H1 (cell line): Measurements from ENCODE around the gene MYOD1. TPM values are rescaled to one million over a fixed set of nuclear protein-coding genes. Genes with fewer than 3 reads are reported as not detected.

Source experiments
- CTCF ChIA-PET: fragments of 300-600 bp; sonication (Branson Sonifier 250); formaldehyde crosslinking; loops from one replicate; lab custom pipeline; 2021; ENCODE audit not compliant: partially characterized antibody; lab: Charles Lee
- POLR2A ChIA-PET: fragments of 300-600 bp; sonication (Branson Sonifier 250); formaldehyde crosslinking; loops from one replicate; lab custom pipeline; 2021; ENCODE audit warnings: inconsistent platforms; ENCODE audit not compliant: partially characterized antibody; lab: Charles Lee
- DNase-seq, 2 experiments: peaks; one replicate each; pipeline versions ENCODE4 v3.0.0 to v3.0.0-alpha.2; 2010 to 2022; ENCODE audit warnings: low spot score in 2 of 2, low read depth in 1 of 2, mixed read lengths in 1 of 2
- FAIRE-seq: peaks from 2 replicates; lab custom pipeline; 2011; peaks lifted over from hg19 to GRCh38; lab: Jason Lieb, UNC
- H2AFZ ChIP-seq: 2 replicates; pipeline ENCODE4 v1.8.1; 2012; ENCODE audit warnings: low read length, inconsistent platforms
- H2AK5ac ChIP-seq: 2 replicates; pipeline ENCODE4 v1.6.1; 2013; ENCODE audit warnings: low read depth, low read length
- H2BK120ac ChIP-seq: replicated peaks from 2 replicates; pipeline ENCODE3; 2013; ENCODE audit warnings: low read depth, low read length, inconsistent platforms
- H2BK12ac ChIP-seq: 2 replicates; pipeline ENCODE4 v1.6.1; 2013; ENCODE audit warnings: low read depth, low read length
- H2BK15ac ChIP-seq: 2 replicates; pipeline ENCODE4 v1.6.1; 2013; ENCODE audit warnings: low read length
- H2BK20ac ChIP-seq: 2 replicates; pipeline ENCODE4 v1.6.1; 2013; ENCODE audit warnings: low read length
- H2BK5ac ChIP-seq: 2 replicates; pipeline ENCODE4 v1.6.1; 2013; ENCODE audit warnings: low read depth, low read length
- H3K14ac ChIP-seq: 2 replicates; pipeline ENCODE4 v1.6.1; 2013; ENCODE audit warnings: inconsistent platforms; ENCODE audit not compliant: insufficient read length
- H3K18ac ChIP-seq: 2 replicates; pipeline ENCODE4 v1.6.1; 2013; ENCODE audit warnings: low read length; ENCODE audit errors: extremely low read depth
- H3K23ac ChIP-seq: 2 replicates; pipeline ENCODE4 v1.6.1; 2013; ENCODE audit warnings: inconsistent platforms; ENCODE audit not compliant: insufficient read length
- H3K23me2 ChIP-seq: 2 replicates; pipeline ENCODE4 v1.6.1; 2013; ENCODE audit warnings: low read depth, low read length
- H3K27ac ChIP-seq: 2 replicates; pipeline ENCODE4 v1.6.1; 2011; ENCODE audit warnings: low read depth, low read length, inconsistent platforms
- H3K27me3 ChIP-seq, 4 experiments: replicated peaks in 1 of 4; 1 replicate in 1 of 4; 2 replicates in 3 of 4; pipeline versions ENCODE4 v1.6.1 to v1.8.1; 2011 to 2013; ENCODE audit warnings: low read length in 3 of 4, mild to moderate bottlenecking in 3 of 4, inconsistent platforms in 2 of 4, mixed read lengths in 2 of 4, moderate library complexity in 1 of 4; ENCODE audit not compliant: control insufficient read depth in 3 of 4, insufficient read depth in 3 of 4; ENCODE audit errors: extremely low read depth in 1 of 4
- H3K36me3 ChIP-seq, 4 experiments: 2 replicates each; pipeline versions ENCODE4 v1.6.1 to v1.8.1; 2011 to 2013; ENCODE audit warnings: mild to moderate bottlenecking in 4 of 4, low read length in 3 of 4, moderate library complexity in 2 of 4, control low read depth in 1 of 4, inconsistent platforms in 1 of 4; ENCODE audit not compliant: insufficient read depth in 4 of 4, control insufficient read depth in 2 of 4
- H3K4ac ChIP-seq: replicated peaks from 2 replicates; pipeline ENCODE3; 2013; ENCODE audit warnings: low read length, low read depth, mixed read lengths, inconsistent platforms; ENCODE audit not compliant: insufficient read length
- H3K4me1 ChIP-seq, 4 experiments: replicated peaks in 1 of 4; 1 replicate in 1 of 4; 2 replicates in 3 of 4; pipeline versions ENCODE4 v1.6.1 to v1.8.1; 2011 to 2013; ENCODE audit warnings: low read length in 3 of 4, inconsistent platforms in 2 of 4, mixed read lengths in 1 of 4; ENCODE audit not compliant: insufficient read depth in 4 of 4, control insufficient read depth in 3 of 4
- H3K4me2 ChIP-seq, 2 experiments: 2 replicates each; pipeline versions ENCODE4 v1.6.1 to v1.8.1; 2011 to 2013; ENCODE audit warnings: low read depth in 2 of 2, low read length in 2 of 2, control low read depth in 1 of 2, inconsistent platforms in 1 of 2, mild to moderate bottlenecking in 1 of 2; ENCODE audit not compliant: insufficient read depth in 1 of 2
- H3K4me3 ChIP-seq, 4 experiments: fragments of 200-600, 300-600 bp in 1 of 4; sonication (generic), shearing (Covaris generic), sonication (Bioruptor Twin) in 1 of 4; 2 replicates each; pipeline versions ENCODE4 v1.5.1 to v1.8.1; 2011 to 2016; ENCODE audit warnings: low read length in 4 of 4, low read depth in 3 of 4, control low read depth in 2 of 4, inconsistent platforms in 2 of 4, mild to moderate bottlenecking in 2 of 4, mixed read lengths in 1 of 4, moderate library complexity in 1 of 4; ENCODE audit not compliant: insufficient read depth in 2 of 4; ENCODE audit errors: extremely low read depth in 1 of 4
- H3K56ac ChIP-seq: replicated peaks from 2 replicates; pipeline ENCODE3; 2013; ENCODE audit warnings: low read depth, mild to moderate bottlenecking, mixed read lengths, low read length, inconsistent platforms; ENCODE audit not compliant: insufficient read length
- H3K79me1 ChIP-seq: 2 replicates; pipeline ENCODE4 v1.6.1; 2013; ENCODE audit warnings: low read depth, low read length, control low read depth
- H3K79me2 ChIP-seq, 2 experiments: 2 replicates each; pipeline versions ENCODE4 v1.6.1 to v1.8.1; 2012 to 2013; ENCODE audit warnings: low read length in 2 of 2, mild to moderate bottlenecking in 2 of 2, inconsistent platforms in 1 of 2; ENCODE audit not compliant: insufficient read depth in 2 of 2, control insufficient read depth in 1 of 2
- H3K9ac ChIP-seq, 4 experiments: replicated peaks in 1 of 4; 1 replicate in 1 of 4; 2 replicates in 3 of 4; pipeline versions ENCODE4 v1.6.1 to v1.8.1; 2011 to 2013; ENCODE audit warnings: low read depth in 3 of 4, low read length in 3 of 4, control low read depth in 2 of 4, mild to moderate bottlenecking in 2 of 4, moderate library complexity in 2 of 4, inconsistent platforms in 1 of 4; ENCODE audit errors: extremely low read depth in 1 of 4
- H3K9me3 ChIP-seq, 2 experiments: 2 replicates each; pipeline versions ENCODE4 v1.6.1 to v1.8.1; 2012 to 2013; ENCODE audit warnings: mild to moderate bottlenecking in 2 of 2, moderate library complexity in 2 of 2, control low read depth in 1 of 2, inconsistent platforms in 1 of 2, low read depth in 1 of 2, low read length in 1 of 2, mixed read lengths in 1 of 2; ENCODE audit not compliant: insufficient read depth in 2 of 2
- H4K20me1 ChIP-seq, 2 experiments: replicated peaks in 1 of 2; 2 replicates each; pipeline versions ENCODE3 to v1.8.1; 2011 to 2013; ENCODE audit warnings: inconsistent platforms in 2 of 2, low read length in 2 of 2, mild to moderate bottlenecking in 1 of 2; ENCODE audit not compliant: insufficient read depth in 2 of 2, control insufficient read depth in 1 of 2
- H4K5ac ChIP-seq: 2 replicates; pipeline ENCODE4 v1.6.1; 2013; ENCODE audit warnings: low read length, low read depth, mixed read lengths, inconsistent platforms; ENCODE audit not compliant: insufficient read length
- H4K8ac ChIP-seq: 2 replicates; pipeline ENCODE4 v1.8.0; 2013; ENCODE audit warnings: mild to moderate bottlenecking, moderate library complexity, low read length, inconsistent platforms; ENCODE audit not compliant: insufficient read depth; ENCODE audit errors: extremely low read depth
- H4K91ac ChIP-seq: replicated peaks from 2 replicates; pipeline ENCODE3; 2013; ENCODE audit warnings: low read length, mixed read lengths, inconsistent platforms; ENCODE audit not compliant: insufficient read length
- BACH1 ChIP-seq: IDR thresholded peaks from 2 replicates; pipeline ENCODE4 v1.6.1; 2012; ENCODE audit warnings: low read length, improper control_type of control experiment
- BCL11A ChIP-seq, 2 experiments: IDR thresholded peaks; one replicate each; pipeline ENCODE4 v1.6.1; 2011; ENCODE audit warnings: low read depth in 2 of 2, low read length in 2 of 2, mild to moderate bottlenecking in 2 of 2
- CEBPB ChIP-seq: IDR thresholded peaks from 2 replicates; pipeline ENCODE4 v1.6.1; 2012; ENCODE audit warnings: low read depth, low read length
- KDM5A ChIP-seq: fragments of 200-600 bp; IDR thresholded peaks from 2 replicates; pipeline ENCODE4 v1.7.1; 2012; ENCODE audit warnings: mild to moderate bottlenecking, low read length, inconsistent platforms, mixed read lengths
- SP1 ChIP-seq: IDR thresholded peaks from 2 replicates; pipeline ENCODE4 v1.6.1; 2011; ENCODE audit warnings: low read depth, low read length
- YY1 ChIP-seq: IDR thresholded peaks from 2 replicates; pipeline ENCODE4 v1.6.1; 2011; ENCODE audit warnings: low read depth, mild to moderate bottlenecking, low read length
- WGBS, 2 experiments: shearing (Covaris generic) in 1 of 2; methylation state at CpG; one replicate each; pipeline versions ENCODE4 v1.1.6 to v1.1.7; 2013 to 2015; ENCODE audit warnings: low lambda C conversion rate in 2 of 2, mixed read lengths in 2 of 2, inconsistent platforms in 1 of 2, low coverage in 1 of 2, missing lambda C conversion rate in 1 of 2; ENCODE audit not compliant: insufficient replicate concordance in 2 of 2, insufficient coverage in 1 of 2, insufficient read length in 1 of 2; ENCODE audit errors: extremely low coverage in 1 of 2, missing lambda C conversion rate in 1 of 2; 5-methylcytosine and 5-hydroxymethylcytosine counted together
- polyA plus RNA-seq, 7 experiments: library from polyadenylated mRNA; depleted of rRNA in 3 of 7; stranded (reverse) in 5 of 7; unstranded in 2 of 7; fragments of >200 nt in 5 of 7; fragments of 200-250 nt in 2 of 7; gene quantifications; 1 replicate in 5 of 7; 2 replicates in 1 of 7; 4 replicates in 1 of 7; pipeline versions ENCODE4 v1.2.1 to v1.2.3, GENCODE V29; 2011 to 2013; ENCODE audit warnings: missing spikeins in 2 of 7, mixed read lengths in 2 of 7
- total RNA-seq: library from RNA; stranded (reverse); fragmentation: NEBNext Ultra II Directional; extraction: Animal tissue kit (Norgen Biotek cat#: 25700); gene quantifications from 2 replicates; pipeline ENCODE4 v1.2.1, GENCODE V29; 2021
- TF ChIP-seq, protein P1 (sequence below): IDR thresholded peaks from 2 replicates; pipeline ENCODE4 v1.6.1; 2012; ENCODE audit warnings: inconsistent platforms
- TF ChIP-seq, protein P2 (sequence below), 3 experiments: IDR thresholded peaks; 1 replicate in 2 of 3; 2 replicates in 1 of 3; pipeline versions ENCODE4 v1.5.1 to v1.6.1; 2011; ENCODE audit warnings: low read length in 3 of 3, mild to moderate bottlenecking in 3 of 3, inconsistent platforms in 2 of 3, low read depth in 1 of 3, moderate library complexity in 1 of 3; ENCODE audit not compliant: insufficient read depth in 1 of 3; ENCODE audit errors: control extremely low read depth in 1 of 3

MYOD1 gene
- total and polyA plus RNA-seq, 2 of the 8 experiments (the other 6 are each of a cell fraction or from before 2014, with no cell fraction given), result not detected

DNA sequence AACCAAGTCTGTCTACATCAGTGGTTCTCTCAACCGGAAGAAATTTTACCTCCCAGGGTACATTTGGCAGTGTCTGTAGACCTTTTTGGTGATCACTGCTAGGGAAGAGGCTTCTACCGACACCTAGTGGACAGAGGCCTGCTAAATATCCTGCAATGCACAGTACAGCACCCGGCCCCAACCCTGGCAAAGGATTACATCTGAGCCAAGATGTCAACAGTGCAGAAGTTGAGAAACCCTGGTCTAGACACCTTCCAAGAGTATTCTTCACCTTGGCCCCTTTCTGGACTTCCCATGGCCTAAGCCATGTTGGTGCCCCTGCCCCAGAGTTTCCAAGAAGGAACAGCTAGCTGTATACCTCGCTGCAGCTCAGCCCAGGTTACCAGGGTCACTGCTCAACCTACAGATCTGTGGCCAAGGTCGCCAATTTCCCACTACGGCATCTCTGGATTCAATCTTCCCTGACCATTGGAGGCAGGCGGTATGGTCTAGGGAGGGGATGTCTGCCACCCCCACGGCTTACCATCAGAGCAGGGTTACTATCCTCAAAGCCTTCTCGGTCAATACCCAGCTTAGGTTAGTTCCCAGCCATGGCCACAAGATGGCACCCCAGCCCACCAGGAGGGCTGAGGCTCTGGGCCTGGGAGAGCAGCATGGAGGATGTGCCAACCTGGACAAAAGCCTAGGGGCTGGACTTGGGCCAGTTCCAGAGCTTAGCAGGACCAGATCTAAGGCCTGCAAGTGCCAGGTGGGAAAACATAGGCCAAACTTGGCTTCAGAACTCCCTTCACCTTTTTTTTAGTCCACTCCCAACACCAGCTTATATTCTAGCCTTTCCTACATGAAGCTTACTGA, 11.5 kb downstream of the MYOD1 start:
- Histone ChIP-seq H3K4me3 (no peak overlapping the region), H2BK5ac (no peak overlapping the region), H3K18ac (no peak overlapping the region), H3K4me1 (peaks cover 0 to 4% (median under 1%) of the 10 kb centered on the region in 4 experiments; a peak in 3 of 7 replicates), H3K36me3 (peaks cover 0 to under 1% (median 0%) of the 10 kb centered on the region in 4 experiments; a peak in 1 of 8 replicates), H2BK12ac (no peak overlapping the region), H3K23me2 (peaks cover 10% of the 10 kb centered on the region), H3K27ac (no peak overlapping the region), H3K79me2 (no peaks in the 10 kb centered on the region), H2BK20ac (no peak overlapping the region), H3K14ac (no peak overlapping the region), H4K5ac (no peak overlapping the region), H2AK5ac (no peak overlapping the region), H3K23ac (no peak overlapping the region), H3K56ac (no peak overlapping the region), H3K27me3 (peaks cover 9 to 30% (median 24%) of the 10 kb centered on the region in 4 experiments), H4K91ac (no peak overlapping the region), H2BK120ac (no peak overlapping the region), H2BK15ac (peak overlapping the region; percentile 81; the same call in 1 of the 2 replicates), H4K20me1 (peaks cover 4 to 7% of the 10 kb centered on the region in 2 experiments), H4K8ac (no peak overlapping the region), H2AFZ (no peak overlapping the region), H3K4ac (no peak overlapping the region), H3K9ac (no peak overlapping the region), H3K9me3 (peaks cover 0 to under 1% of the 10 kb centered on the region in 2 experiments; a peak in 1 of 4 replicates), H3K4me2 (no peak overlapping the region), H3K79me1 (no peaks in the 10 kb centered on the region)
- ChIA-PET POLR2A (interaction anchor here (1.2 to 1.3 kb wide), 2 partner anchors 9 to 10 kb away, joined by 3 read pairs; no protein-coding TSS in a partner anchor), CTCF (interaction anchor here (0.6 to 16.5 kb wide), 103 partner anchors 13 to 884 kb away, joined by 3 to 290 read pairs (median 6); partner anchors contain the start of genes MYOD1, OTOG and USH1C)
- DNase-seq, result peak; percentile 58 to 95
- WGBS, 2 experiments, result 39% methylated on average over 9 of the region's 9 CpGs; no CpG with 5 or more reads in 1 of the 2 experiments
- peak; percentile 82 for FAIRE-seq
- no peak for TF ChIP-seq BCL11A (IDR thresholded peaks at IDR 0.05; ENCODE audit: low read depth in 2 of 2, low read length in 2 of 2)
- peak; percentile 68 for TF ChIP-seq YY1
- TF ChIP-seq BACH1, result no peak
- TF ChIP-seq CEBPB, result peak; percentile 16; the same call in 1 of the 2 replicates
- TF ChIP-seq SP1, result no peak
- TF ChIP-seq, protein P1, sequence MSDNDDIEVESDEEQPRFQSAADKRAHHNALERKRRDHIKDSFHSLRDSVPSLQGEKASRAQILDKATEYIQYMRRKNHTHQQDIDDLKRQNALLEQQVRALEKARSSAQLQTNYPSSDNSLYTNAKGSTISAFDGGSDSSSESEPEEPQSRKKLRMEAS, result 0 out of 2 replicates have a peak, but pooled peaks have one; percentile 15
- TF ChIP-seq, protein P2, sequence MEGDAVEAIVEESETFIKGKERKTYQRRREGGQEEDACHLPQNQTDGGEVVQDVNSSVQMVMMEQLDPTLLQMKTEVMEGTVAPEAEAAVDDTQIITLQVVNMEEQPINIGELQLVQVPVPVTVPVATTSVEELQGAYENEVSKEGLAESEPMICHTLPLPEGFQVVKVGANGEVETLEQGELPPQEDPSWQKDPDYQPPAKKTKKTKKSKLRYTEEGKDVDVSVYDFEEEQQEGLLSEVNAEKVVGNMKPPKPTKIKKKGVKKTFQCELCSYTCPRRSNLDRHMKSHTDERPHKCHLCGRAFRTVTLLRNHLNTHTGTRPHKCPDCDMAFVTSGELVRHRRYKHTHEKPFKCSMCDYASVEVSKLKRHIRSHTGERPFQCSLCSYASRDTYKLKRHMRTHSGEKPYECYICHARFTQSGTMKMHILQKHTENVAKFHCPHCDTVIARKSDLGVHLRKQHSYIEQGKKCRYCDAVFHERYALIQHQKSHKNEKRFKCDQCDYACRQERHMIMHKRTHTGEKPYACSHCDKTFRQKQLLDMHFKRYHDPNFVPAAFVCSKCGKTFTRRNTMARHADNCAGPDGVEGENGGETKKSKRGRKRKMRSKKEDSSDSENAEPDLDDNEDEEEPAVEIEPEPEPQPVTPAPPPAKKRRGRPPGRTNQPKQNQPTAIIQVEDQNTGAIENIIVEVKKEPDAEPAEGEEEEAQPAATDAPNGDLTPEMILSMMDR (IDR thresholded peaks at IDR 0.05; ENCODE audit: control extremely low read depth in 1 of 3, insufficient read depth in 1 of 3, low read depth in 1 of 3, low read length in 3 of 3), result peak; percentile 93 to 98 (median 94)
- TF ChIP-seq KDM5A, result no peak
